ENCODE measurements around the gene GABRA1. TPM values are rescaled to one million over a fixed set of nuclear protein-coding genes. Genes with fewer than 3 reads are reported as not detected.

GABRA1 gene
- not detected for total RNA-seq

- Mint-ChIP-seq H3K27ac (no peak within 1 kb of the TSS), H3K4me3 (no peak within 1 kb of the TSS), H3K36me3 (ENCODE audit: low read depth) (no peaks in the 10 kb centered on the region), H3K9me3 (ENCODE audit: low read depth) (no peaks in the 10 kb centered on the region), H3K27me3 (peaks cover 26% of the 10 kb centered on the region), H3K4me1 (no peaks in the 10 kb centered on the region)
- intact Hi-C loops (cut with DNase I, micrococcal nuclease), result no loop called here
- ChIA-PET CTCF (no interaction called here), POLR2A (no interaction called here)
- ATAC-seq (no peak), DNase-seq (no peak)
These were observed at the start of gene GABRA1 for GRCh38 chr5:161847941-161848391. Gene GABRA1 (plus strand): TSS chr5:161848120. CDS start chr5:161850811, 2,691 bp downstream.

- no peaks in the 10 kb centered on the region for H3K4me1 Mint-ChIP-seq
- H3K36me3 Mint-ChIP-seq (ENCODE audit: low read depth), result no peaks in the 10 kb centered on the region
- CTCF ChIA-PET, result no interaction called here
- no peak overlapping the region for H3K4me3 Mint-ChIP-seq
- ATAC-seq, result no peak
- no peaks in the 10 kb centered on the region for H3K27me3 Mint-ChIP-seq
- intact Hi-C loops (cut with DNase I, micrococcal nuclease), result no loop called here
- no peak for DNase-seq
- peaks cover 5% of the 10 kb centered on the region for H3K9me3 Mint-ChIP-seq (ENCODE audit: low read depth)
- POLR2A ChIA-PET, result no interaction called here
- no peak overlapping the region for H3K27ac Mint-ChIP-seq
These were observed 48.6 kb upstream of the GABRA1 start for GRCh38 chr5:161799316-161799715.

- POLR2A ChIA-PET, result no interaction called here
- Mint-ChIP-seq H3K36me3 (ENCODE audit: low read depth) (no peaks in the 10 kb centered on the region), H3K9me3 (ENCODE audit: low read depth) (peaks cover 7% of the 10 kb centered on the region), H3K27ac (no peak overlapping the region), H3K4me3 (no peak overlapping the region), H3K4me1 (no peaks in the 10 kb centered on the region), H3K27me3 (no peaks in the 10 kb centered on the region)
- CTCF ChIA-PET, result no interaction called here
- intact Hi-C loops (cut with DNase I, micrococcal nuclease), result no loop called here
- ATAC-seq (no peak), DNase-seq (no peak)
These were observed 43.7 kb upstream of the GABRA1 start for GRCh38 chr5:161804263-161804662.

GRCh38 chr5:161846746-161847145, 1.2 kb upstream of the GABRA1 start:
- POLR2A ChIA-PET, result no interaction called here
- no peaks in the 10 kb centered on the region for H3K9me3 Mint-ChIP-seq (ENCODE audit: low read depth)
- ATAC-seq (no peak), DNase-seq (peak; percentile 10)
- no peaks in the 10 kb centered on the region for H3K4me1 Mint-ChIP-seq
- intact Hi-C loops (cut with DNase I, micrococcal nuclease), result no loop called here
- no peak overlapping the region for H3K27ac Mint-ChIP-seq
- no peak overlapping the region for H3K4me3 Mint-ChIP-seq
- H3K27me3 Mint-ChIP-seq, result peaks cover 26% of the 10 kb centered on the region
- CTCF ChIA-PET, result no interaction called here
- H3K36me3 Mint-ChIP-seq (ENCODE audit: low read depth), result no peaks in the 10 kb centered on the region

GRCh38 chr5:161847447-161847846, 473 bp upstream of the GABRA1 start:
- Mint-ChIP-seq H3K27ac (no peak overlapping the region), H3K36me3 (ENCODE audit: low read depth) (no peaks in the 10 kb centered on the region), H3K4me3 (no peak overlapping the region), H3K4me1 (no peaks in the 10 kb centered on the region), H3K9me3 (ENCODE audit: low read depth) (no peaks in the 10 kb centered on the region), H3K27me3 (peaks cover 26% of the 10 kb centered on the region)
- CTCF ChIA-PET, result no interaction called here
- no peak for ATAC-seq
- DNase-seq, result no peak
- intact Hi-C loops (cut with DNase I, micrococcal nuclease), result no loop called here
- POLR2A ChIA-PET, result no interaction called here

- H3K9me3 Mint-ChIP-seq (ENCODE audit: low read depth), result no peaks in the 10 kb centered on the region
- no peak overlapping the region for H3K4me3 Mint-ChIP-seq
These were observed 2.6 kb downstream of the GABRA1 start for GRCh38 chr5:161850491-161850890.

GRCh38 chr5:161851691-161852299, 3.9 kb downstream of the GABRA1 start:
- intact Hi-C loops (cut with DNase I, micrococcal nuclease), result loop anchor here in 1 of 2 experiments (5.0 kb wide), 2 partner anchors 1496 to 1556 kb away; no protein-coding TSS in a partner anchor
- ATAC-seq (no peak), DNase-seq (no peak)
- no peaks in the 10 kb centered on the region for H3K9me3 Mint-ChIP-seq (ENCODE audit: low read depth)
- CTCF ChIA-PET, result no interaction called here
- H3K27me3 Mint-ChIP-seq, result peaks cover 22% of the 10 kb centered on the region
- no peaks in the 10 kb centered on the region for H3K4me1 Mint-ChIP-seq
- H3K36me3 Mint-ChIP-seq (ENCODE audit: low read depth), result no peaks in the 10 kb centered on the region
- H3K27ac Mint-ChIP-seq, result no peak overlapping the region
- H3K4me3 Mint-ChIP-seq, result no peak overlapping the region
- POLR2A ChIA-PET, result no interaction called here

More at GRCh38 chr5:161850491-161850890, 2.6 kb downstream of the GABRA1 start:
- intact Hi-C loops (cut with DNase I, micrococcal nuclease), result loop anchor here in 1 of 2 experiments (5.0 kb wide), 2 partner anchors 1497 to 1557 kb away; no protein-coding TSS in a partner anchor
- CTCF ChIA-PET, result no interaction called here
- POLR2A ChIA-PET, result interaction anchor here (0.5 kb wide), 1 partner anchor 226 kb away, joined by 3 read pairs; no protein-coding TSS in a partner anchor
- Mint-ChIP-seq H3K27me3 (peaks cover 26% of the 10 kb centered on the region), H3K36me3 (ENCODE audit: low read depth) (no peaks in the 10 kb centered on the region), H3K27ac (no peak overlapping the region), H3K4me1 (no peaks in the 10 kb centered on the region)
- DNase-seq (no peak), ATAC-seq (no peak)

- Mint-ChIP-seq H3K4me3 (no peak overlapping the region), H3K4me1 (no peaks in the 10 kb centered on the region), H3K36me3 (ENCODE audit: low read depth) (no peaks in the 10 kb centered on the region), H3K27me3 (no peaks in the 10 kb centered on the region), H3K9me3 (ENCODE audit: low read depth) (no peaks in the 10 kb centered on the region), H3K27ac (no peak overlapping the region)
- CTCF ChIA-PET, result no interaction called here
- intact Hi-C loops (cut with DNase I, micrococcal nuclease), result no loop called here
- ATAC-seq (no peak), DNase-seq (no peak)
- POLR2A ChIA-PET, result no interaction called here
These were observed 9.4 kb downstream of the GABRA1 start for GRCh38 chr5:161857358-161857757.

GRCh38 chr5:161863259-161863658, 15.3 kb downstream of the GABRA1 start:
- H3K4me3 Mint-ChIP-seq, result no peak overlapping the region
- CTCF ChIA-PET, result no interaction called here

GRCh38 chr5:161863811-161864210, 15.9 kb downstream of the GABRA1 start:
- ChIA-PET CTCF (no interaction called here), POLR2A (no interaction called here)
- Mint-ChIP-seq H3K4me3 (no peak overlapping the region), H3K27ac (no peak overlapping the region), H3K27me3 (no peaks in the 10 kb centered on the region), H3K36me3 (ENCODE audit: low read depth) (no peaks in the 10 kb centered on the region), H3K4me1 (no peaks in the 10 kb centered on the region), H3K9me3 (ENCODE audit: low read depth) (no peaks in the 10 kb centered on the region)
- intact Hi-C loops (cut with DNase I, micrococcal nuclease), result no loop called here
- DNase-seq, result no peak
- ATAC-seq, result no peak

More at GRCh38 chr5:161863259-161863658, 15.3 kb downstream of the GABRA1 start:
- H3K27ac Mint-ChIP-seq, result no peak overlapping the region
- POLR2A ChIA-PET, result no interaction called here
- H3K9me3 Mint-ChIP-seq (ENCODE audit: low read depth), result no peaks in the 10 kb centered on the region
- no peaks in the 10 kb centered on the region for H3K4me1 Mint-ChIP-seq
- ATAC-seq, result no peak
- intact Hi-C loops (cut with DNase I, micrococcal nuclease), result no loop called here
- H3K27me3 Mint-ChIP-seq, result no peaks in the 10 kb centered on the region
- DNase-seq, result no peak
- no peaks in the 10 kb centered on the region for H3K36me3 Mint-ChIP-seq (ENCODE audit: low read depth)

- ChIA-PET POLR2A (no interaction called here), CTCF (no interaction called here)
- no peak overlapping the region for H3K4me3 Mint-ChIP-seq
- no peaks in the 10 kb centered on the region for H3K4me1 Mint-ChIP-seq
- no peak overlapping the region for H3K27ac Mint-ChIP-seq
- DNase-seq (no peak), ATAC-seq (no peak)
- intact Hi-C loops (cut with DNase I, micrococcal nuclease), result no loop called here
- H3K27me3 Mint-ChIP-seq, result no peaks in the 10 kb centered on the region
- H3K36me3 Mint-ChIP-seq (ENCODE audit: low read depth), result no peaks in the 10 kb centered on the region
- no peaks in the 10 kb centered on the region for H3K9me3 Mint-ChIP-seq (ENCODE audit: low read depth)
These were observed 17.6 kb downstream of the GABRA1 start for GRCh38 chr5:161865510-161865909.

GRCh38 chr5:161889971-161890370, 42.1 kb downstream of the GABRA1 start:
- H3K36me3 Mint-ChIP-seq (ENCODE audit: low read depth), result no peaks in the 10 kb centered on the region
- H3K4me1 Mint-ChIP-seq, result no peaks in the 10 kb centered on the region
- H3K4me3 Mint-ChIP-seq, result no peak overlapping the region
- DNase-seq (no peak), ATAC-seq (no peak)
- H3K9me3 Mint-ChIP-seq (ENCODE audit: low read depth), result no peaks in the 10 kb centered on the region
- no peak overlapping the region for H3K27ac Mint-ChIP-seq
- no peaks in the 10 kb centered on the region for H3K27me3 Mint-ChIP-seq
- CTCF ChIA-PET, result no interaction called here
- intact Hi-C loops (cut with DNase I, micrococcal nuclease), result no loop called here
- POLR2A ChIA-PET, result no interaction called here

- ChIA-PET POLR2A (no interaction called here), CTCF (no interaction called here)
- intact Hi-C loops (cut with DNase I, micrococcal nuclease), result no loop called here
- Mint-ChIP-seq H3K27me3 (no peaks in the 10 kb centered on the region), H3K4me1 (no peaks in the 10 kb centered on the region), H3K27ac (no peak overlapping the region), H3K9me3 (ENCODE audit: low read depth) (no peaks in the 10 kb centered on the region), H3K4me3 (no peak overlapping the region), H3K36me3 (ENCODE audit: low read depth) (no peaks in the 10 kb centered on the region)
- no peak for DNase-seq
- ATAC-seq, result no peak
These were observed 47.6 kb downstream of the GABRA1 start for GRCh38 chr5:161895514-161895913.
